ENCODE data around the gene IDUA.
"Not testable (repeated sequence)": the region's sequence is repeated elsewhere in the genome, so short reads cannot be mapped to it uniquely, and the experiment has no call there.

IDUA gene
- long read RNA-seq, transcript IDUA-201 (14 exons, 2,163 nt): major isoform, 20 of 36 reads
- long read RNA-seq, partial matches to known transcripts: 3 of 36 reads
- long read RNA-seq, other reads (novel, unspliced or antisense): 13 of 36 reads

DNA sequence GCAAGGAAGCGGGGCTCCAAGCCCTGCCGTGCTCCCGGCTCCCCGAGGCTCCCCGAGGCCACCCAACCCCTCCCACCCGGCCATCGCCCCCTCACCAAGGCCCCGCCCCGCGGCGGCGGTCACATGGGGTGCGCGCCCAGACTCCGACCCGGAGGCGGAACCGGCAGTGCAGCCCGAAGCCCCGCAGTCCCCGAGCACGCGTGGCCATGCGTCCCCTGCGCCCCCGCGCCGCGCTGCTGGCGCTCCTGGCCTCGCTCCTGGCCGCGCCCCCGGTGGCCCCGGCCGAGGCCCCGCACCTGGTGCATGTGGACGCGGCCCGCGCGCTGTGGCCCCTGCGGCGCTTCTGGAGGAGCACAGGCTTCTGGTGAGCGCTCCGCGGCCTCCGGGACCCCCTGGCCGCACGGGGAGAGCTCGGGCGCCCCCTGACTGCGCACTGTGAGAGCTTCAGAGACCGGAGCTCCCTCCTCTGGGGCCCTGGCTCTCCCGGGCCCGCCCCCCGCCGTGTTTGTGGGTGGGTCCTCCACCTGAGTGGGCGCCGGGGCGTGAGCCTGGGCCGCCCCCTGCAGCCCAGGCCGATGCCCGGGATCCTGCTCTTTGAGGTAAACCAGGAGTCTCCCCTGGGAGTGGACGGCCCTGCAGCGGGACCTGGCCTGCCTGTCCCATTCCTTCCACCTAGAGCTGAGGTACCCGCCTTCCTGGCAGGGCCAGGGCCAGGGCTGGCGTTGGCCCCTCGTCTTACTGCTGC, at the start of gene IDUA:
IDUA (plus strand) TSS at position 166 of the 745 bp plus-strand sequence; CDS start at position 207, 41 bp downstream.
- DNase-seq (ENCODE audit: low read depth in 1 of 2, low spot score in 1 of 2): peak; percentile 65 to 71
- peak; percentile 35; the same call in 1 of the 2 replicates for TF ChIP-seq POLR2AphosphoS5 (IDR thresholded peaks at IDR 0.05; ENCODE audit: low read depth)
- TF ChIP-seq GABPA (IDR thresholded peaks at IDR 0.05; ENCODE audit: low read depth): no peak
- Histone ChIP-seq H3K27me3 (ENCODE audit: insufficient read depth, poor library complexity, severe bottlenecking) (no peaks in the 10 kb centered on the region), H3K27ac (replicated peaks) (peak within 1 kb of the TSS; percentile 39), H3K4me3 (replicated peaks; ENCODE audit: insufficient read depth, low read length) (peak within 1 kb of the TSS; percentile 48)

DNA sequence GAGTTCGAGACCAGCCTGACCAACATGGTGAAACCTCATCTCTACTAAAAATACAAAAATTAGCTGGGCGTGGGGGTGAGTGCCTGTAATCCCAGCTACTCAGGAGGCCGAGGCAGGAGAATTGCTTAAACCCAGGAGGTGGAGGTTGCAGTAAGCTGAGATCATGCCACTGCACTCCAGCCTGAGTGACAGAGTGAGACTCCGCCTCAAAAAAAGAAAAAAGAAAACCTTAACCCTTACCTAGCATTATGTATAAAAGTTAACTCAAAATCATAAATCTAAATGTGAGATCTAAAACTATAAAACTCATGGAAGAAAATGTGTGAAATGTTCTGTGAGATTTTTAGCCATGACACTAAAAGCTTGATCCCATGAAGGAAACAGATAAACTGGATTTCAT, 47.3 kb upstream of the IDUA start:
- not testable (repeated sequence) for DNase-seq (ENCODE audit: low read depth in 1 of 2, low spot score in 1 of 2); H3K4me3 ChIP-seq (replicated peaks; ENCODE audit: insufficient read depth, low read length); H3K27me3 ChIP-seq (ENCODE audit: insufficient read depth, poor library complexity, severe bottlenecking); H3K27ac ChIP-seq (replicated peaks)

DNA sequence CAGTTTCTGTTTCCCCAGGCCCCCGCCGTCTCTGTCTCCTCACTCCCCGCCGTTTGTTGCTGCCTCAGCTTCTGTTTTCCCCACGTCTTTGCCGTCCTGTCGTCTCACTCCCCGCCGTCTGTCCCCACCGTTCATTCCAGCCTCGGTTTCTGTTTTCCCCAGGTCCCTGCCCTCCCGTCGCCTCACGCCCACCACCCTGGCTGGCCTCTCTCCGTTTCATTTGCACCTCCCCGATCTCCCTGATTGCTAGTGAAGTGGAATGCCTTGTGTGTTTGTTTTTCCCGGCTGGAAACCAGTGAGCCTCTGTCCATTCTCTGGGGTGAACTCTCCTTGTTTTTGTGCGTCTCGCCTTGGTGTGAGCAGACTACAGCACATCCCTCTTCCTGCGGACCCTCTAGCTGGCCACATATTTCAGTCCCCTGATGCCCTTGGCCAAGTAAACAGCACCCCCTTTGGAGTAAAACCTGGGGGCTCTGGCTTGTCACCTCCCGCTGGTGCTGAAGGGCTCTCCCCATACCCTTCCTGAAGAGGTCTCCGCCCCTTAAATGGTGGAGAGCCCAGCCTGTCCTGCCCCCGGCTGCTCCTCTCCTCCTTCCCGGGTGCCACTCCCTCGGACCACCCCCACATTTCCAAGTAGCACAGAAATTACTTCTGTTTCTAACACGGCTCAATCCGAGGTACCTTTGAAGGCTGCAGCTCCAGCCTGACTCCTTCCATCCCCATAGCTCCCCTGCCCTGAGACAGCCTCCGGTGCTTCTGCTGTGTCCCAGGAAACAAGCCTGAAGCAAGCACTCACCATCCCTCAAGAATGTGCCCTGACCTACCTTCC, 41.4 kb upstream of the IDUA start:
- H3K27me3 ChIP-seq (ENCODE audit: insufficient read depth, poor library complexity, severe bottlenecking): no peaks in the 10 kb centered on the region
- no peak for DNase-seq (ENCODE audit: low read depth in 1 of 2, low spot score in 1 of 2)
- TF ChIP-seq, protein P1, sequence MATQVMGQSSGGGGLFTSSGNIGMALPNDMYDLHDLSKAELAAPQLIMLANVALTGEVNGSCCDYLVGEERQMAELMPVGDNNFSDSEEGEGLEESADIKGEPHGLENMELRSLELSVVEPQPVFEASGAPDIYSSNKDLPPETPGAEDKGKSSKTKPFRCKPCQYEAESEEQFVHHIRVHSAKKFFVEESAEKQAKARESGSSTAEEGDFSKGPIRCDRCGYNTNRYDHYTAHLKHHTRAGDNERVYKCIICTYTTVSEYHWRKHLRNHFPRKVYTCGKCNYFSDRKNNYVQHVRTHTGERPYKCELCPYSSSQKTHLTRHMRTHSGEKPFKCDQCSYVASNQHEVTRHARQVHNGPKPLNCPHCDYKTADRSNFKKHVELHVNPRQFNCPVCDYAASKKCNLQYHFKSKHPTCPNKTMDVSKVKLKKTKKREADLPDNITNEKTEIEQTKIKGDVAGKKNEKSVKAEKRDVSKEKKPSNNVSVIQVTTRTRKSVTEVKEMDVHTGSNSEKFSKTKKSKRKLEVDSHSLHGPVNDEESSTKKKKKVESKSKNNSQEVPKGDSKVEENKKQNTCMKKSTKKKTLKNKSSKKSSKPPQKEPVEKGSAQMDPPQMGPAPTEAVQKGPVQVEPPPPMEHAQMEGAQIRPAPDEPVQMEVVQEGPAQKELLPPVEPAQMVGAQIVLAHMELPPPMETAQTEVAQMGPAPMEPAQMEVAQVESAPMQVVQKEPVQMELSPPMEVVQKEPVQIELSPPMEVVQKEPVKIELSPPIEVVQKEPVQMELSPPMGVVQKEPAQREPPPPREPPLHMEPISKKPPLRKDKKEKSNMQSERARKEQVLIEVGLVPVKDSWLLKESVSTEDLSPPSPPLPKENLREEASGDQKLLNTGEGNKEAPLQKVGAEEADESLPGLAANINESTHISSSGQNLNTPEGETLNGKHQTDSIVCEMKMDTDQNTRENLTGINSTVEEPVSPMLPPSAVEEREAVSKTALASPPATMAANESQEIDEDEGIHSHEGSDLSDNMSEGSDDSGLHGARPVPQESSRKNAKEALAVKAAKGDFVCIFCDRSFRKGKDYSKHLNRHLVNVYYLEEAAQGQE (IDR thresholded peaks at IDR 0.05; ENCODE audit: insufficient replicate concordance, low read depth): no peak
- TF ChIP-seq SPI1 (IDR thresholded peaks at IDR 0.05; ENCODE audit: borderline replicate concordance, low read depth): no peak
- no peak for TF ChIP-seq POLR2AphosphoS5 (IDR thresholded peaks at IDR 0.05; ENCODE audit: low read depth)
- TF ChIP-seq, protein P2, sequence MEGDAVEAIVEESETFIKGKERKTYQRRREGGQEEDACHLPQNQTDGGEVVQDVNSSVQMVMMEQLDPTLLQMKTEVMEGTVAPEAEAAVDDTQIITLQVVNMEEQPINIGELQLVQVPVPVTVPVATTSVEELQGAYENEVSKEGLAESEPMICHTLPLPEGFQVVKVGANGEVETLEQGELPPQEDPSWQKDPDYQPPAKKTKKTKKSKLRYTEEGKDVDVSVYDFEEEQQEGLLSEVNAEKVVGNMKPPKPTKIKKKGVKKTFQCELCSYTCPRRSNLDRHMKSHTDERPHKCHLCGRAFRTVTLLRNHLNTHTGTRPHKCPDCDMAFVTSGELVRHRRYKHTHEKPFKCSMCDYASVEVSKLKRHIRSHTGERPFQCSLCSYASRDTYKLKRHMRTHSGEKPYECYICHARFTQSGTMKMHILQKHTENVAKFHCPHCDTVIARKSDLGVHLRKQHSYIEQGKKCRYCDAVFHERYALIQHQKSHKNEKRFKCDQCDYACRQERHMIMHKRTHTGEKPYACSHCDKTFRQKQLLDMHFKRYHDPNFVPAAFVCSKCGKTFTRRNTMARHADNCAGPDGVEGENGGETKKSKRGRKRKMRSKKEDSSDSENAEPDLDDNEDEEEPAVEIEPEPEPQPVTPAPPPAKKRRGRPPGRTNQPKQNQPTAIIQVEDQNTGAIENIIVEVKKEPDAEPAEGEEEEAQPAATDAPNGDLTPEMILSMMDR (IDR thresholded peaks at IDR 0.05; ENCODE audit: insufficient read depth, low read length): no peak
- TF ChIP-seq GABPA (IDR thresholded peaks at IDR 0.05; ENCODE audit: low read depth): no peak
- H3K4me3 ChIP-seq (replicated peaks; ENCODE audit: insufficient read depth, low read length): no peak overlapping the region
- H3K27ac ChIP-seq (replicated peaks): no peak overlapping the region

DNA sequence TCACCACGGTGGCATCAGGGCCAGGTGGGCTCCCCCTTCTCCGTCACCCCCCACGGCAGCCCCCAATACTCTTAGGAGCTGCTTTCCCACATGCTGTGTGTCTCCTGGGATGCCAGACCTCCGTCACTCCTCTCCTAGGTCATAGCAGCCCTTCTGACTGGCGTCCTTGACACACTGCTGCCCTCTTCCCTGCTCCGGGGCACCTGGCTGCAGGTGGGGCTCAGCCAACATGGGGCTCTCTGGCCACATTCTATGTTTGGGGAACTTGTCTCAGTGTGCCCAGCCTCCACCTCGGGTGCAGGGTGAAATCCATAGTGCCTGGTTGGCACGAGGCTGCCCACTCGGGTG, 40.8 kb upstream of the IDUA start:
- no peak for DNase-seq (ENCODE audit: low read depth in 1 of 2, low spot score in 1 of 2)
- H3K27ac ChIP-seq (replicated peaks): no peak overlapping the region
- no peaks in the 10 kb centered on the region for H3K27me3 ChIP-seq (ENCODE audit: insufficient read depth, poor library complexity, severe bottlenecking)
- no peak overlapping the region for H3K4me3 ChIP-seq (replicated peaks; ENCODE audit: insufficient read depth, low read length)
- TF ChIP-seq, protein P1 (IDR thresholded peaks at IDR 0.05; ENCODE audit: insufficient replicate concordance, low read depth): no peak
- TF ChIP-seq POLR2AphosphoS5 (IDR thresholded peaks at IDR 0.05; ENCODE audit: low read depth) (no peak), GABPA (IDR thresholded peaks at IDR 0.05; ENCODE audit: low read depth) (no peak), SPI1 (IDR thresholded peaks at IDR 0.05; ENCODE audit: borderline replicate concordance, low read depth) (no peak)
- TF ChIP-seq, protein P2 (IDR thresholded peaks at IDR 0.05; ENCODE audit: insufficient read depth, low read length): no peak

Data from HL-60 (cell line).